GM18909 (cell line): ENCODE measurements around the gene KHK.

Source experiments
- ATAC-seq: cut with Tn5 transposase; IDR thresholded peaks from one replicate; pipeline ENCODE4 v1.9.1; 2021; ENCODE audit warnings: mild to moderate bottlenecking; ENCODE audit not compliant: unreplicated experiment, poor library complexity

The KHK gene

DNA sequence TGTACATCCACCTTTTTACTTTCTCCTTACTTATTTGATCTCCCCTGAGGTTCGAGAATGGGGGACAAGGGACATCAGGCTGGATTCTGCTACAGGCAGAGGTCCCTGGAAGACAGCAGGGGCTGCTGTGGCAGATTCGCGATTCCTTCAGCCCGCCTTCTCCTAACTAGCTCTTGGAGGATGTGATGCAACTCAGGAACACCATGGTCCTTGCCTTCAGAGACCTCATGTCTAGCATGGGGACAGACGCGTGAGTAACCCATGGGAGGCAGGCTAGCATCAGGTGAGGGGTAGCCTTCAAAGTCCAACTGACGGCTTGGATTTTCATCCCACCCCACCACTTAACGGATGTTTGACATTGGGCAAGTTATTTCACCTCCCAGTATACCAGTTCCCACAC is 61.4 kb downstream of the KHK start:
- ATAC-seq: no peak

DNA sequence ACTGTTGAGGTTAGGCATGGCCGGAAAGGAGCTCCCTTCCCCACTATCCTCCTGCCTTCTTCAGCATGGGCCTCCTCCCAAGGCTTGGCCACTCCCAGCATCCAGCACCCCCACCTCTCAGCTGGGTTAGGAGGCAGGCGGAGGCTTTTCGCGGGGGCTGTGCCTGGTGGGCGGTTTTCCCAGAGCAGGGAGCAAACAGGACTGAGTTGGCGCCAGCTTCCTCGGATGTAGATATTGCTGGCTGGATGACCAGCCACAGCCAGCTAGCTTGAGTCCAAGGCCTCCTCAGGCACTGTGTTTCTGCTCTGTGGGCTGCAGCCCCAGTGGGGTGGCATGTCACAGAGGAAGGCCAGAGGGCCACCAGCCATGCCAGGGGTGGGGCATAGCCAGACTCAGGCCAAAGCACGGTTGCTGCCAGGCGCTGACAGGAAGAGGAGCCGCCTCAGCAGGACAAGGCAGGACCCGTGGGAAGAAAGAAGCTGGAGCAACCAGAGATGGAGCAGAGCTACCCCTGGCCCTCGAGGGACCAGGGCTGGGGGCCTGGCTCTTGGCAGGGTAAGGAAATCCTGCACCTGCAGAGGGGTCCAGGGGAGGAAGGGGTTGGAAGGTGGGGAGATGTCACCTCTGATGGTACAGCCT is 62.3 kb downstream of the KHK start, which contains the start of gene TCF23:
TCF23 (plus strand) TSS at position 204 of the 639 bp plus-strand sequence; CDS start at position 334, 130 bp downstream.
- no peak for ATAC-seq

DNA sequence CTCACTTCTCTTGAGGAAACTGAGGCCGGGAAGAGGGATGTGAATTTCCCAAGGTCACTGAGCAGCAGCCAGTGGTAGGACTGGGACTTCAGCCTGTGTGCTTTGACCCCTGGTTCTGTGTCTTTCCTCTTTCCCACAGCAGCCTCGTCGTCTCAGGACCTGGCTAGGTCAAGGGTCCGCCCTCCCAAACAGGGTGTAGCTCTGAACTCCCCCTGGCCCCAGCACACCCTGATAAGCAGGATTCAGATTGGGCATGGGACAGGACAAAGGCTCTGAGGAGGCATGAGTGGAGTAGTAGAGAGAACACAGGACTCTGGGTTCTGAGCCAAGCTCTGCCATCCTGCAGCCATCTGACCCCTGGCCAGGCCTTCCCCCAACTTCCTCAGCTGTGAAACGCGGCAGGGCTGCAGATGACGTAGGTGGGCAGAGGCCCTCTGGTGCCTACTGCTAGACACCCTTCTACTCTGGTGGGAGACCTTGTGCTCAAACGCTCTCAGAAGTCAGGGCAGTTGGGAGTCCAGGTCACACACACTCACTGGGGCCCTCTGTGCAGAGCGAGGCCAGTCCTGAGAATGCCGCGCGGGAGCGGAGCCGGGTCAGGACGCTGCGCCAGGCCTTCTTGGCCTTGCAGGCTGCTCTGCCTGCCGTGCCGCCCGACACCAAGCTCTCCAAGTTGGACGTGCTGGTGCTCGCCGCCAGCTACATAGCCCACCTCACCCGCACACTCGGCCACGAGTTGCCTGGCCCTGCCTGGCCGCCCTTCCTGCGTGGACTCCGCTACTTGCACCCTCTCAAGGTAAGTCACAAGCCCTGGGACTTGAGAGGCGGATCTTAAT is 63.2 kb downstream of the KHK start:
- ATAC-seq: no peak
